Kidney (tissue), 14 donors: ENCODE results near the gene SPON1. TPM values are rescaled to one million over a fixed set of nuclear protein-coding genes. Genes with fewer than 3 reads are reported as not detected.

Experiments used
- DNase-seq, 5 donors: peaks; one replicate each; pipeline ENCODE4 v3.0.0-alpha.2; 2013 to 2020
- FAIRE-seq: peaks from 2 replicates; lab custom pipeline; 2012; peaks lifted over from hg19 to GRCh38; lab: Jason Lieb, UNC
- H3K27ac ChIP-seq, 2 donors: one replicate each; pipeline ENCODE4 v1.7.0; 2013; ENCODE audit warnings: low read depth in 2 of 2, low read length in 2 of 2, inconsistent platforms in 1 of 2
- H3K27me3 ChIP-seq: one replicate; pipeline ENCODE4 v1.7.1; 2013; ENCODE audit warnings: low read length, inconsistent platforms; ENCODE audit not compliant: control insufficient read depth, insufficient read depth
- H3K36me3 ChIP-seq, 3 donors: one replicate each; pipeline versions ENCODE4 v1.7.0 to v1.7.1; 2013; ENCODE audit warnings: low read length in 3 of 3, control low read depth in 1 of 3, inconsistent platforms in 1 of 3; ENCODE audit not compliant: insufficient read depth in 3 of 3, control insufficient read depth in 2 of 3
- H3K4me1 ChIP-seq, 3 donors: one replicate each; pipeline versions ENCODE4 v1.7.0 to v1.7.1; 2013; ENCODE audit warnings: low read length in 3 of 3, inconsistent platforms in 1 of 3, low read depth in 1 of 3; ENCODE audit not compliant: control insufficient read depth in 2 of 3, insufficient read depth in 2 of 3
- H3K4me3 ChIP-seq, 3 donors: one replicate each; pipeline versions ENCODE4 v1.7.0 to v1.8.1; 2013; ENCODE audit warnings: low read length in 3 of 3, control low read depth in 1 of 3, inconsistent platforms in 1 of 3
- H3K9ac ChIP-seq, 3 donors: one replicate each; pipeline versions ENCODE4 v1.7.0 to v1.7.1; 2013; ENCODE audit warnings: low read length in 3 of 3, control low read depth in 1 of 3, inconsistent platforms in 1 of 3
- H3K9me3 ChIP-seq, 3 donors: one replicate each; pipeline versions ENCODE4 v1.7.0 to v1.7.1; 2013; ENCODE audit warnings: low read length in 3 of 3, control low read depth in 1 of 3, inconsistent platforms in 1 of 3; ENCODE audit not compliant: control insufficient read depth in 2 of 3, insufficient read depth in 1 of 3
- intact Hi-C: fragments of 100-400 bp; cut with DNase I; formaldehyde crosslinking; loops from one replicate; pipeline ENCODE4 v1.11.1; 2022
- polyA plus RNA-seq: library from polyadenylated mRNA; stranded (reverse); fragments of 350-450 nt; fragmentation: Illumina TruSeq; extraction: RNeasy Lipid Tissue Mini Kit (QIAGEN cat#74804); gene quantifications from one replicate; pipeline ENCODE4 v1.2.3, GENCODE V29; 2014; ENCODE audit warnings: low read depth, low replicate concordance; ENCODE audit not compliant: insufficient read depth
- total RNA-seq: library from RNA; stranded (reverse); fragmentation: NEBNext Ultra II Directional; extraction: Animal tissue kit (Norgen Biotek cat#: 25700); gene quantifications from one replicate; pipeline ENCODE4 v1.2.1, GENCODE V29; 2021
- TF ChIP-seq, protein P1 (sequence below): IDR thresholded peaks from 3 replicates; pipeline ENCODE4 v1.5.1; 2012; ENCODE audit warnings: mild to moderate bottlenecking, moderate library complexity, borderline replicate concordance; ENCODE audit not compliant: insufficient read depth; ENCODE audit errors: extremely low read depth
- donor health status: control.
- donor health status: control.
- donor health status: control.
- donor health status: control.
- donor health status: control.
- donor health status: DM: yes; HTN: yes; CAD: no.
- donor health status: Normal renal cell carcinoma (clear cell type).

The SPON1 gene
- total and polyA plus RNA-seq, 2 donors from 2014 or later = 3.8 to 77.9 TPM

DNA sequence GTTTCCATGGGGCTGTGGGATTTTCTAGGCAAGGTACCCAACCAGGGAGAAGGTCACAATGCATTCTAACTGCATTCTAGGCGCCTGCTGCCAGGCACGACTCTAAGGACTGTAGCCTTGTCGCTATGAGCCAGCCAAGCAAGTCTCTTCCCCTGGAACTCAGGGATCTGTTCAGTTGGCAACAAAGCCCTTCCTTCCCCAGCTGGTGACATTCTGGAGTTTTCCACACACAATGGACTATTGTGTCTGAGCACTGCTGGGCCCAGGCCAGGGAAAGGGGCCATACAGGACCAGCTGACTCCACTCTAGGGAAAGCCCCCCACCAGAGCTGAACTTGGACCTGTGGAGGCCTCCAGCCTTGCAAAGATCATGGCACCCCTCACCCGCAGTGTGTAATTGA is 279.7 kb downstream of the SPON1 start:
- Histone ChIP-seq H3K27ac (no peak overlapping the region), H3K9ac (no peak overlapping the region), H3K4me3 (no peak overlapping the region), H3K27me3 (no peaks in the 10 kb centered on the region), H3K9me3 (no peaks in the 10 kb centered on the region), H3K36me3 (no peaks in the 10 kb centered on the region), H3K4me1 (no peaks in the 10 kb centered on the region)
- TF ChIP-seq, protein P1, sequence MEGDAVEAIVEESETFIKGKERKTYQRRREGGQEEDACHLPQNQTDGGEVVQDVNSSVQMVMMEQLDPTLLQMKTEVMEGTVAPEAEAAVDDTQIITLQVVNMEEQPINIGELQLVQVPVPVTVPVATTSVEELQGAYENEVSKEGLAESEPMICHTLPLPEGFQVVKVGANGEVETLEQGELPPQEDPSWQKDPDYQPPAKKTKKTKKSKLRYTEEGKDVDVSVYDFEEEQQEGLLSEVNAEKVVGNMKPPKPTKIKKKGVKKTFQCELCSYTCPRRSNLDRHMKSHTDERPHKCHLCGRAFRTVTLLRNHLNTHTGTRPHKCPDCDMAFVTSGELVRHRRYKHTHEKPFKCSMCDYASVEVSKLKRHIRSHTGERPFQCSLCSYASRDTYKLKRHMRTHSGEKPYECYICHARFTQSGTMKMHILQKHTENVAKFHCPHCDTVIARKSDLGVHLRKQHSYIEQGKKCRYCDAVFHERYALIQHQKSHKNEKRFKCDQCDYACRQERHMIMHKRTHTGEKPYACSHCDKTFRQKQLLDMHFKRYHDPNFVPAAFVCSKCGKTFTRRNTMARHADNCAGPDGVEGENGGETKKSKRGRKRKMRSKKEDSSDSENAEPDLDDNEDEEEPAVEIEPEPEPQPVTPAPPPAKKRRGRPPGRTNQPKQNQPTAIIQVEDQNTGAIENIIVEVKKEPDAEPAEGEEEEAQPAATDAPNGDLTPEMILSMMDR = no peak
- FAIRE-seq = no peak
- intact Hi-C loops = no loop called here
- no peak for DNase-seq

DNA sequence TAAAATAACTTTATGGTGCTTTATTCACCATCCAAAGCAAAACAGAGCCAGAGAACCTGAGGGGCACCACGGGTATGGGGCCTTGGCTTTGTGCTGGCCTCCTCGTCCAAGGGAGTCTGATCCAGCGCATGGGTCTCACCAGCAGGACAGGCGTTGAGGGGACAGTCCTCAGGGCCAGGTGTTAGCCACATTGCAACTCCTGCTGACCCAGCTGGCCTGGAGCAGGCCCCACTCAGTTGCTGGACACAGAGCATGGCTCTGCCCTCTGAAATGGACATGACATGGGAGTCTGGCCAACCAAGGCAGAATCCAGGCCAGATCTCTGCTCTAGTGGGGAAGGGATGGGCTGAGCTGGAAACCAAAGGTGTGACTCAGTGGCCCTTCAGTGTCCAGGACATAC is 280.2 kb downstream of the SPON1 start:
- Histone ChIP-seq H3K4me3 (no peak overlapping the region), H3K9ac (no peak overlapping the region), H3K9me3 (no peaks in the 10 kb centered on the region), H3K27ac (no peak overlapping the region), H3K4me1 (no peaks in the 10 kb centered on the region), H3K36me3 (no peaks in the 10 kb centered on the region), H3K27me3 (no peaks in the 10 kb centered on the region)
- TF ChIP-seq, protein P1 = no peak
- no peak for DNase-seq
- intact Hi-C loops = no loop called here
- no peak for FAIRE-seq

DNA sequence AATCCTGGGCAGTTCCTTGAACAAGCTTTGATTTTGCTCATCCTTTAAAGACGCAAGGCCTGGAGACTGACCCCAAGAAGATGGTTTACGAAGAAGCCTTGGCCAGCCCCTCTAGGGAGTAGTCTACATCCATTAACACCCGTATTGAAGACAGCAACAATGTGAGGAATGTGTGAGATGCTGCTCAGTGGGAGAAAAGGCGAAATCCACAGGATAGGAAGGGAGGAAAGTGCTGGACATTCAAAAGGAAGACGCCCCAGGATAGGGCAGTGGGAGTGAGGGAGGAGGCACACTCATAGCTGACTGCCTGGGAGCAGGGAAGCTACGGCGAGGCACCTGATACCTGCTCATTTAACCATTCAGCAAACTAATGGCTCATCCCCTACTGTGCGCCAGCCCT is 282.4 kb downstream of the SPON1 start:
- intact Hi-C loops = no loop called here
- DNase-seq (no peak), FAIRE-seq (no peak)
- Histone ChIP-seq H3K9me3 (no peaks in the 10 kb centered on the region), H3K4me1 (peaks cover 0 to 6% (median 0%) of the 10 kb centered on the region in 3 donors), H3K9ac (no peak overlapping the region), H3K4me3 (no peak overlapping the region), H3K36me3 (no peaks in the 10 kb centered on the region), H3K27me3 (no peaks in the 10 kb centered on the region), H3K27ac (no peak overlapping the region)
- TF ChIP-seq, protein P1 = no peak

DNA sequence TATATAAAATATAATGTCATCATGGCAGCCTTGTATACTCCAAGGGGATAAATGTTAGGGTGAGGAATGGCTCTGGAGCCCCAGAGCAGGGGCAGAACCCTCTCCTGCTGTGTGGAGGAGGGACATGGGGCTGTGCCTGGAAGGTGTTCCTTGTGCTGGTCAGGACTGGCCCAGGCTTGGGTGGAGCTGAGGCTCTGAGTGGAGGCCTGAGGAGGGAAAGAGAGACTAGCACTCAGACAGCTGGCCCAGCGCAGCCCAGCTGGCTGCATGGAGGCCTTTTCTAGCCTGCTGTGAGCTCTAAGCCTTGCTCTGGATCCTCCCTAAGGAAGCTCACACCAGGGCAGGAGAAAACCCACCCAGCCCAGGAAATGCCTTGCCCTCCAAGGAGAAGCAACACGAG is 282.9 kb downstream of the SPON1 start:
- Histone ChIP-seq H3K27me3 (no peaks in the 10 kb centered on the region), H3K9ac (no peak overlapping the region), H3K36me3 (no peaks in the 10 kb centered on the region), H3K4me1 (peaks cover 0 to 6% (median 0%) of the 10 kb centered on the region in 3 donors), H3K4me3 (no peak overlapping the region), H3K27ac (no peak overlapping the region), H3K9me3 (no peaks in the 10 kb centered on the region)
- intact Hi-C loops = no loop called here
- DNase-seq (no peak), FAIRE-seq (no peak)
- TF ChIP-seq, protein P1 = no peak
